Large intestine (tissue), 3 donors: Measurements from ENCODE around the gene AZU1. TPM values are rescaled to one million over a fixed set of nuclear protein-coding genes. Genes with fewer than 3 reads are reported as not detected.
"Not testable (repeated sequence)": the region's sequence is repeated elsewhere in the genome, so short reads cannot be mapped to it uniquely, and the experiment has no call there.

Experiments
- DNase-seq, 2 donors: peaks; one replicate each; pipeline versions ENCODE4 v3.0.0 to v3.0.0-alpha.2; 2013
- H3K27ac ChIP-seq: one replicate; pipeline ENCODE4 v1.5.1; 2013; ENCODE audit warnings: low read length
- H3K27me3 ChIP-seq: 2 replicates; pipeline ENCODE4 v1.6.1; 2013; ENCODE audit warnings: low read length; ENCODE audit not compliant: control insufficient read depth, insufficient read depth
- H3K36me3 ChIP-seq: 2 replicates; pipeline ENCODE4 v1.6.1; 2013; ENCODE audit warnings: low read length; ENCODE audit not compliant: control insufficient read depth, insufficient read depth
- H3K4me1 ChIP-seq: one replicate; pipeline ENCODE4 v1.6.1; 2013; ENCODE audit warnings: low read length; ENCODE audit not compliant: control insufficient read depth, insufficient read depth
- H3K4me3 ChIP-seq: one replicate; pipeline ENCODE4 v1.5.1; 2013; ENCODE audit warnings: low read length
- H3K9me3 ChIP-seq: one replicate; pipeline ENCODE4 v1.6.1; 2013; ENCODE audit warnings: mild to moderate bottlenecking, low read depth, low read length, moderate library complexity; ENCODE audit not compliant: control insufficient read depth
- WGBS: methylation state at CpG from one replicate; pipeline ENCODE4 v1.1.5; 2013; ENCODE audit warnings: low lambda C conversion rate; ENCODE audit not compliant: insufficient coverage; 5-methylcytosine and 5-hydroxymethylcytosine counted together
- polyA plus RNA-seq: library from polyadenylated mRNA; unstranded; fragments of 120-200 nt; gene quantifications from one replicate; pipeline ENCODE4 v1.2.1, GENCODE V29; 2013

Gene AZU1
- polyA plus RNA-seq, 1 donor: 0.33 TPM

- Histone ChIP-seq H3K36me3 (no peaks in the 10 kb centered on the region), H3K27ac (no peak overlapping the region), H3K4me3 (no peak overlapping the region), H3K4me1 (no peaks in the 10 kb centered on the region), H3K27me3 (peaks cover 45% of the 10 kb centered on the region), H3K9me3 (peaks cover 7% of the 10 kb centered on the region)
- no peak for DNase-seq
- WGBS: no CpG with 5 or more reads among the region's 36 CpGs
These were observed 7.7 kb downstream of the AZU1 start for GRCh38 chr19:835210-835810.

- Histone ChIP-seq H3K27me3 (peaks cover 47% of the 10 kb centered on the region), H3K4me1 (peaks cover 5% of the 10 kb centered on the region), H3K36me3 (no peaks in the 10 kb centered on the region), H3K9me3 (peaks cover 12% of the 10 kb centered on the region), H3K4me3 (no peak within 1 kb of the TSS), H3K27ac (no peak within 1 kb of the TSS)
- no CpG with 5 or more reads among the region's 24 CpGs for WGBS
- DNase-seq: no peak
These were observed 13.0 kb downstream of the AZU1 start, which contains the start of gene PRTN3 for GRCh38 chr19:840519-841206. Gene PRTN3 (plus strand): TSS chr19:840999. CDS start chr19:841009, 10 bp downstream.

- peaks cover 52% of the 10 kb centered on the region for H3K27me3 ChIP-seq
- WGBS: no CpG with 5 or more reads among the region's 7 CpGs
- not testable (repeated sequence) for H3K36me3 ChIP-seq, H3K27ac ChIP-seq, H3K9me3 ChIP-seq, DNase-seq, H3K4me1 ChIP-seq, H3K4me3 ChIP-seq
These were observed 15.2 kb downstream of the AZU1 start for GRCh38 chr19:842802-843179.

- no peaks in the 10 kb centered on the region for H3K36me3 ChIP-seq
- peak in 1 of 2 donors; percentile 15 for DNase-seq
- H3K4me1 ChIP-seq: peaks cover 5% of the 10 kb centered on the region
- no peak overlapping the region for H3K27ac ChIP-seq
- no CpG with 5 or more reads among the region's 46 CpGs for WGBS
- H3K4me3 ChIP-seq: no peak overlapping the region
- peaks cover 57% of the 10 kb centered on the region for H3K27me3 ChIP-seq
- H3K9me3 ChIP-seq: peaks cover 11% of the 10 kb centered on the region
These were observed 15.7 kb downstream of the AZU1 start for GRCh38 chr19:843180-843835.

GRCh38 chr19:843836-844545 lies 16.4 kb downstream of the AZU1 start:
- Histone ChIP-seq H3K9me3 (peaks cover 11% of the 10 kb centered on the region), H3K4me3 (no peak overlapping the region), H3K27me3 (peaks cover 59% of the 10 kb centered on the region), H3K4me1 (peaks cover 5% of the 10 kb centered on the region), H3K36me3 (no peaks in the 10 kb centered on the region), H3K27ac (no peak overlapping the region)
- DNase-seq: no peak
- no CpG with 5 or more reads among the region's 70 CpGs for WGBS

- H3K27me3 ChIP-seq: peaks cover 64% of the 10 kb centered on the region
- H3K27ac ChIP-seq: no peak overlapping the region
- no peak overlapping the region for H3K4me3 ChIP-seq
- no peak for DNase-seq
- H3K36me3 ChIP-seq: no peaks in the 10 kb centered on the region
- H3K4me1 ChIP-seq: peaks cover 5% of the 10 kb centered on the region
- H3K9me3 ChIP-seq: peaks cover 11% of the 10 kb centered on the region
- WGBS: no CpG with 5 or more reads among the region's 11 CpGs
These were observed 16.9 kb downstream of the AZU1 start for GRCh38 chr19:844546-844971.

GRCh38 chr19:845707-846521 lies 18.3 kb downstream of the AZU1 start:
- H3K27ac ChIP-seq: no peak overlapping the region
- no peaks in the 10 kb centered on the region for H3K36me3 ChIP-seq
- H3K4me1 ChIP-seq: peaks cover 10% of the 10 kb centered on the region
- H3K4me3 ChIP-seq: no peak overlapping the region
- H3K9me3 ChIP-seq: peaks cover 11% of the 10 kb centered on the region
- no peak for DNase-seq
- WGBS: 45% methylated on average over 4 of the region's 37 CpGs
- peaks cover 69% of the 10 kb centered on the region for H3K27me3 ChIP-seq

- Histone ChIP-seq H3K27me3 (peaks cover 73% of the 10 kb centered on the region), H3K9me3 (peaks cover 12% of the 10 kb centered on the region), H3K4me3 (no peak overlapping the region), H3K27ac (no peak overlapping the region), H3K4me1 (peaks cover 9% of the 10 kb centered on the region), H3K36me3 (no peaks in the 10 kb centered on the region)
- DNase-seq: no peak
- WGBS: no CpG with 5 or more reads among the region's 12 CpGs
These were observed 20.8 kb downstream of the AZU1 start for GRCh38 chr19:848386-848921.

- not testable (repeated sequence) for H3K36me3 ChIP-seq, H3K4me1 ChIP-seq, H3K9me3 ChIP-seq, H3K27ac ChIP-seq, H3K4me3 ChIP-seq, DNase-seq
- peaks cover 72% of the 10 kb centered on the region for H3K27me3 ChIP-seq
- no CpG with 5 or more reads among the region's 8 CpGs for WGBS
These were observed 21.6 kb downstream of the AZU1 start for GRCh38 chr19:849195-849594.
